IMR-90 (cell line): ENCODE results near the gene DDX27. TPM values are rescaled to one million over a fixed set of nuclear protein-coding genes. Genes with fewer than 3 reads are reported as not detected.

Experiments used
- ATAC-seq: fragments of 200-7000 bp; cut with Tn5 transposase; 2 replicates; pipeline ENCODE4 v1.9.1; 2020; ENCODE audit warnings: low read depth, mild to moderate bottlenecking, moderate library complexity
- BruUV-seq: library from RNA; stranded (reverse); fragments of 400-500 nt; replicated peaks from 2 replicates; lab custom pipeline; 2021; lab: Mats Ljungman, UMichigan
- CTCF ChIA-PET: fragments of 300-600 bp; formaldehyde crosslinking; extraction: SDS; loops from one replicate; lab custom pipeline; 2021; ENCODE audit warnings: antibody characterized with exemption; lab: Yijun Ruan, JAX
- POLR2A ChIA-PET: fragments of 300-600 bp; sonication (Branson Sonifier 250); formaldehyde crosslinking; loops from one replicate; lab custom pipeline; 2022; ENCODE audit warnings: antibody characterized with exemption; ENCODE audit not compliant: unreplicated experiment; lab: Charles Lee
- DNase-seq: peaks from one replicate; pipeline ENCODE4 v3.0.0; 2013
- H2AFZ ChIP-seq: replicated peaks from 2 replicates; pipeline ENCODE3; 2013; ENCODE audit warnings: low read length, mild to moderate bottlenecking; ENCODE audit not compliant: poor library complexity
- H2AK5ac ChIP-seq: 2 replicates; pipeline ENCODE4 v1.6.1; 2013; ENCODE audit warnings: low read depth, low read length, inconsistent platforms
- H2AK9ac ChIP-seq: replicated peaks from 2 replicates; pipeline ENCODE3; 2013; ENCODE audit warnings: mild to moderate bottlenecking, low read depth, low read length, moderate library complexity; ENCODE audit not compliant: poor library complexity
- H2BK120ac ChIP-seq: 2 replicates; pipeline ENCODE4 v1.6.1; 2013; ENCODE audit warnings: low read depth, low read length, inconsistent platforms
- H2BK15ac ChIP-seq: 3 replicates; pipeline ENCODE4 v1.6.1; 2013; ENCODE audit warnings: low read depth, low read length, inconsistent platforms
- H2BK20ac ChIP-seq: 2 replicates; pipeline ENCODE4 v1.6.1; 2013; ENCODE audit warnings: low read depth, mild to moderate bottlenecking, inconsistent platforms, low read length, moderate library complexity
- H2BK5ac ChIP-seq: 2 replicates; pipeline ENCODE4 v1.6.1; 2013; ENCODE audit warnings: mild to moderate bottlenecking, low read depth, low read length, inconsistent platforms; ENCODE audit not compliant: poor library complexity, severe bottlenecking
- H3K14ac ChIP-seq: replicated peaks from 2 replicates; pipeline ENCODE4 v1.6.1; 2013; ENCODE audit warnings: low read depth, low read length, inconsistent platforms
- H3K18ac ChIP-seq: 2 replicates; pipeline ENCODE4 v1.6.1; 2013; ENCODE audit warnings: low read depth, low read length, control low read depth
- H3K23ac ChIP-seq: 2 replicates; pipeline ENCODE4 v1.6.1; 2013; ENCODE audit warnings: low read depth, low read length, inconsistent platforms
- H3K27ac ChIP-seq: 2 replicates; pipeline ENCODE4 v1.5.1; 2013; ENCODE audit warnings: mild to moderate bottlenecking, control low read depth, low read length; ENCODE audit not compliant: insufficient read depth
- H3K27me3 ChIP-seq: 2 replicates; pipeline ENCODE4 v1.6.1; 2013; ENCODE audit warnings: low read length; ENCODE audit not compliant: control insufficient read depth, insufficient read depth
- H3K36me3 ChIP-seq: 2 replicates; pipeline ENCODE4 v1.6.1; 2013; ENCODE audit warnings: low read length, mixed read lengths; ENCODE audit not compliant: control insufficient read depth, insufficient read depth
- H3K4ac ChIP-seq: 2 replicates; pipeline ENCODE4 v1.6.1; 2013; ENCODE audit warnings: low read depth, low read length, inconsistent platforms
- H3K4me1 ChIP-seq: 2 replicates; pipeline ENCODE4 v1.6.1; 2013; ENCODE audit warnings: low read length, mixed read lengths; ENCODE audit not compliant: control insufficient read depth, insufficient read depth
- H3K4me2 ChIP-seq: 2 replicates; pipeline ENCODE4 v1.6.1; 2013; ENCODE audit warnings: low read depth, mild to moderate bottlenecking, control low read depth, low read length, moderate library complexity
- H3K4me3 ChIP-seq: 2 replicates; pipeline ENCODE4 v1.5.1; 2013; ENCODE audit warnings: low read depth, mild to moderate bottlenecking, control low read depth, low read length, moderate library complexity; ENCODE audit not compliant: insufficient read depth
- H3K56ac ChIP-seq: 2 replicates; pipeline ENCODE4 v1.6.1; 2013; ENCODE audit warnings: low read length, inconsistent platforms; ENCODE audit not compliant: insufficient read depth; ENCODE audit errors: extremely low read depth
- H3K79me1 ChIP-seq, 2 experiments: 2 replicates each; pipeline ENCODE4 v1.6.1; 2013; ENCODE audit warnings: low read length in 2 of 2, inconsistent platforms in 1 of 2, low read depth in 1 of 2
- H3K9ac ChIP-seq: 2 replicates; pipeline ENCODE4 v1.6.1; 2013; ENCODE audit warnings: low read depth, low read length, control low read depth
- H3K9me1 ChIP-seq: 2 replicates; pipeline ENCODE4 v1.6.1; 2013; ENCODE audit warnings: low read length, inconsistent platforms; ENCODE audit not compliant: insufficient read depth
- H3K9me3 ChIP-seq: 2 replicates; pipeline ENCODE4 v1.6.1; 2013; ENCODE audit warnings: low read length; ENCODE audit not compliant: control insufficient read depth, insufficient read depth
- H4K20me1 ChIP-seq: 2 replicates; pipeline ENCODE4 v1.6.1; 2013; ENCODE audit warnings: low read length, inconsistent platforms; ENCODE audit not compliant: insufficient read depth
- H4K5ac ChIP-seq: 2 replicates; pipeline ENCODE4 v1.6.1; 2013; ENCODE audit warnings: mild to moderate bottlenecking, low read depth, low read length, control low read depth
- H4K8ac ChIP-seq, 2 experiments: 2 replicates each; pipeline ENCODE4 v1.6.1; 2013; ENCODE audit warnings: low read depth in 2 of 2, low read length in 2 of 2, control low read depth in 1 of 2, inconsistent platforms in 1 of 2
- H4K91ac ChIP-seq: 2 replicates; pipeline ENCODE4 v1.6.1; 2013; ENCODE audit warnings: low read depth, low read length, inconsistent platforms; ENCODE audit not compliant: insufficient read depth
- BHLHE40 ChIP-seq: fragments of 150-350 bp; IDR thresholded peaks from 2 replicates; pipeline ENCODE4 v1.6.1; 2016; ENCODE audit warnings: mild to moderate bottlenecking, low read depth, low read length
- CEBPB ChIP-seq: IDR thresholded peaks from 2 replicates; pipeline ENCODE4 v1.6.1; 2012; ENCODE audit warnings: low read depth, low read length, improper control_type of control experiment
- CHD1 ChIP-seq: IDR thresholded peaks from 2 replicates; pipeline ENCODE4 v1.6.1; 2012; ENCODE audit warnings: low read depth, low read length, improper control_type of control experiment
- ELK1 ChIP-seq: fragments of 150-350 bp; IDR thresholded peaks from 2 replicates; pipeline ENCODE4 v1.6.1; 2016; ENCODE audit warnings: low read depth, mild to moderate bottlenecking, low read length, moderate library complexity, borderline replicate concordance
- FOS ChIP-seq: fragments of 150-350 bp; IDR thresholded peaks from 2 replicates; pipeline ENCODE4 v1.6.1; 2016; ENCODE audit warnings: low read depth, low read length
- MAFK ChIP-seq: IDR thresholded peaks from 2 replicates; pipeline ENCODE4 v1.6.1; 2012; ENCODE audit warnings: low read depth, low read length, improper control_type of control experiment
- MAZ ChIP-seq: IDR thresholded peaks from 2 replicates; pipeline ENCODE4 v1.6.1; 2012; ENCODE audit warnings: low read depth, mild to moderate bottlenecking, low read length, improper control_type of control experiment, moderate library complexity, borderline replicate concordance
- MXI1 ChIP-seq: IDR thresholded peaks from 2 replicates; pipeline ENCODE4 v1.6.1; 2012; ENCODE audit warnings: low read depth, mild to moderate bottlenecking, low read length, moderate library complexity, borderline replicate concordance
- NFE2L2 ChIP-seq: fragments of 150-350 bp; IDR thresholded peaks from 2 replicates; pipeline ENCODE4 v1.6.1; 2016; ENCODE audit warnings: low read depth, mild to moderate bottlenecking, low read length
- POLR2A ChIP-seq: IDR thresholded peaks from 2 replicates; pipeline ENCODE4 v1.6.1; 2012; ENCODE audit warnings: mild to moderate bottlenecking, low read depth, low read length
- RAD21 ChIP-seq: IDR thresholded peaks from 2 replicates; pipeline ENCODE4 v1.6.1; 2012; ENCODE audit warnings: low read length, improper control_type of control experiment
- RCOR1 ChIP-seq: IDR thresholded peaks from 2 replicates; pipeline ENCODE4 v1.6.1; 2012; ENCODE audit warnings: mild to moderate bottlenecking, low read length, improper control_type of control experiment; ENCODE audit not compliant: insufficient replicate concordance
- RFX5 ChIP-seq: IDR thresholded peaks from 2 replicates; pipeline ENCODE4 v1.8.0; 2012; ENCODE audit warnings: low read depth, mild to moderate bottlenecking, low read length, moderate library complexity
- SMC3 ChIP-seq: fragments of 150-350 bp; IDR thresholded peaks from 2 replicates; pipeline ENCODE4 v1.6.1; 2016; ENCODE audit warnings: low read depth, mild to moderate bottlenecking, antibody characterized with exemption, low read length, moderate library complexity
- WGBS, 2 experiments: methylation state at CpG; one replicate each; pipeline versions ENCODE4 v1.1.5 to v1.1.7; 2013; ENCODE audit warnings: missing lambda C conversion rate in 2 of 2; ENCODE audit not compliant: insufficient read length in 1 of 2; ENCODE audit errors: extremely low coverage in 2 of 2; 5-methylcytosine and 5-hydroxymethylcytosine counted together
- dilution Hi-C: fragments of 300-500 bp; cut with HindIII; formaldehyde crosslinking; loops from one replicate; pipeline ENCODE4 v1.14.3; 2018; ENCODE audit warnings: low sequenced_read_pairs; ENCODE audit not compliant: unreplicated experiment
- in situ Hi-C: fragments of 300-500 bp; cut with MboI; formaldehyde crosslinking; loops from 3 replicates; pipeline ENCODE4 v1.14.3; 2019; ENCODE audit warnings: low sequenced_read_pairs, inconsistent platforms, mixed read lengths
- intact Hi-C: fragments of 100-400 bp; cut with micrococcal nuclease; formaldehyde crosslinking; loops from 2 replicates; pipeline ENCODE4 v1.10.0; 2022
- polyA plus RNA-seq, 3 experiments: library from polyadenylated mRNA; depleted of rRNA; stranded (reverse); fragments of >200 nt; gene quantifications; 2 replicates each; pipeline ENCODE4 v1.2.3, GENCODE V29; 2012; ENCODE audit warnings: low replicate concordance in 1 of 3
- total RNA-seq: library from RNA; depleted of rRNA; stranded (reverse); fragments of >200 nt; gene quantifications from 2 replicates; pipeline ENCODE4 v1.2.3, GENCODE V29; 2012
- TF ChIP-seq, protein P1 (sequence below): conservative IDR thresholded peaks from 2 replicates; pipeline ENCODE4 v1.5.1; 2012; ENCODE audit warnings: mild to moderate bottlenecking, low read depth, low read length, improper control_type of control experiment
- TF ChIP-seq, protein P2 (sequence below): fragments of 150-350 bp; IDR thresholded peaks from 2 replicates; pipeline ENCODE4 v1.6.1; 2017; ENCODE audit warnings: mild to moderate bottlenecking, antibody characterized with exemption, low read length, low read depth

DDX27 gene
- total and polyA plus RNA-seq, 2 of the 4 experiments (the other 2 are of a cell fraction) = 33.2 to 36.7 TPM

GRCh38 chr20:49275216-49275615 is 56.0 kb downstream of the DDX27 start:
- Histone ChIP-seq H3K27me3 (no peaks in the 10 kb centered on the region), H4K91ac (no peak overlapping the region), H3K4me3 (no peak overlapping the region), H2AK9ac (no peak overlapping the region), H2BK120ac (no peak overlapping the region), H3K56ac (no peak overlapping the region), H3K4me1 (peaks cover 4% of the 10 kb centered on the region; the same call in 1 of the 2 replicates), H3K79me1 (peaks cover 25 to 62% of the 10 kb centered on the region in 2 experiments), H3K4me2 (no peak overlapping the region), H2AFZ (no peak overlapping the region), H3K9me3 (no peaks in the 10 kb centered on the region; the same call in 1 of the 2 replicates), H3K36me3 (peaks cover 40% of the 10 kb centered on the region), H4K20me1 (peaks cover 56% of the 10 kb centered on the region), H2BK5ac (no peak overlapping the region), H2BK20ac (no peak overlapping the region), H3K4ac (no peak overlapping the region), H3K9ac (no peak overlapping the region), H2BK15ac (no peak overlapping the region), H4K8ac (no peak overlapping the region), H3K14ac (no peak overlapping the region), H2AK5ac (no peak overlapping the region), H3K18ac (no peak overlapping the region), H3K23ac (peak overlapping the region; percentile 17; the same call in 1 of the 2 replicates), H3K9me1 (peaks cover 16% of the 10 kb centered on the region), H3K27ac (no peak overlapping the region), H4K5ac (no peak overlapping the region)
- intact Hi-C loops (no loop called here), dilution Hi-C loops (no loop called here), in situ Hi-C loops (no loop called here)
- TF ChIP-seq FOS = no peak
- no peak for TF ChIP-seq POLR2A
- TF ChIP-seq ELK1 = no peak
- no peak for TF ChIP-seq RCOR1
- no peak for TF ChIP-seq MAZ
- no peak for TF ChIP-seq CEBPB
- TF ChIP-seq MXI1 = no peak
- no peak for TF ChIP-seq SMC3
- no peak for TF ChIP-seq CHD1
- no peak for TF ChIP-seq RFX5
- TF ChIP-seq RAD21 = no peak
- TF ChIP-seq, protein P1, sequence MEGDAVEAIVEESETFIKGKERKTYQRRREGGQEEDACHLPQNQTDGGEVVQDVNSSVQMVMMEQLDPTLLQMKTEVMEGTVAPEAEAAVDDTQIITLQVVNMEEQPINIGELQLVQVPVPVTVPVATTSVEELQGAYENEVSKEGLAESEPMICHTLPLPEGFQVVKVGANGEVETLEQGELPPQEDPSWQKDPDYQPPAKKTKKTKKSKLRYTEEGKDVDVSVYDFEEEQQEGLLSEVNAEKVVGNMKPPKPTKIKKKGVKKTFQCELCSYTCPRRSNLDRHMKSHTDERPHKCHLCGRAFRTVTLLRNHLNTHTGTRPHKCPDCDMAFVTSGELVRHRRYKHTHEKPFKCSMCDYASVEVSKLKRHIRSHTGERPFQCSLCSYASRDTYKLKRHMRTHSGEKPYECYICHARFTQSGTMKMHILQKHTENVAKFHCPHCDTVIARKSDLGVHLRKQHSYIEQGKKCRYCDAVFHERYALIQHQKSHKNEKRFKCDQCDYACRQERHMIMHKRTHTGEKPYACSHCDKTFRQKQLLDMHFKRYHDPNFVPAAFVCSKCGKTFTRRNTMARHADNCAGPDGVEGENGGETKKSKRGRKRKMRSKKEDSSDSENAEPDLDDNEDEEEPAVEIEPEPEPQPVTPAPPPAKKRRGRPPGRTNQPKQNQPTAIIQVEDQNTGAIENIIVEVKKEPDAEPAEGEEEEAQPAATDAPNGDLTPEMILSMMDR = no peak
- TF ChIP-seq, protein P2, sequence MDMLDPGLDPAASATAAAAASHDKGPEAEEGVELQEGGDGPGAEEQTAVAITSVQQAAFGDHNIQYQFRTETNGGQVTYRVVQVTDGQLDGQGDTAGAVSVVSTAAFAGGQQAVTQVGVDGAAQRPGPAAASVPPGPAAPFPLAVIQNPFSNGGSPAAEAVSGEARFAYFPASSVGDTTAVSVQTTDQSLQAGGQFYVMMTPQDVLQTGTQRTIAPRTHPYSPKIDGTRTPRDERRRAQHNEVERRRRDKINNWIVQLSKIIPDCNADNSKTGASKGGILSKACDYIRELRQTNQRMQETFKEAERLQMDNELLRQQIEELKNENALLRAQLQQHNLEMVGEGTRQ = no peak
- TF ChIP-seq MAFK = no peak
- TF ChIP-seq NFE2L2 = no peak
- TF ChIP-seq BHLHE40 = no peak
- no CpG with 5 or more reads among the region's 4 CpGs for WGBS, 2 experiments
- no TSS peak for BruUV-seq
- CTCF ChIA-PET = no interaction called here
- DNase-seq = no peak
- no peak for ATAC-seq
- POLR2A ChIA-PET = interaction anchor here (0.6 kb wide), 1 partner anchor 29 kb away, joined by 3 read pairs; no protein-coding TSS in a partner anchor
